Measurements from ENCODE around the gene MRNIP.

Gene MRNIP, protein sequence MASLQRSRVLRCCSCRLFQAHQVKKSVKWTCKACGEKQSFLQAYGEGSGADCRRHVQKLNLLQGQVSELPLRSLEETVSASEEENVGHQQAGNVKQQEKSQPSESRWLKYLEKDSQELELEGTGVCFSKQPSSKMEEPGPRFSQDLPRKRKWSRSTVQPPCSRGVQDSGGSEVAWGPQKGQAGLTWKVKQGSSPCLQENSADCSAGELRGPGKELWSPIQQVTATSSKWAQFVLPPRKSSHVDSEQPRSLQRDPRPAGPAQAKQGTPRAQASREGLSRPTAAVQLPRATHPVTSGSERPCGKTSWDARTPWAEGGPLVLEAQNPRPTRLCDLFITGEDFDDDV

DNA sequence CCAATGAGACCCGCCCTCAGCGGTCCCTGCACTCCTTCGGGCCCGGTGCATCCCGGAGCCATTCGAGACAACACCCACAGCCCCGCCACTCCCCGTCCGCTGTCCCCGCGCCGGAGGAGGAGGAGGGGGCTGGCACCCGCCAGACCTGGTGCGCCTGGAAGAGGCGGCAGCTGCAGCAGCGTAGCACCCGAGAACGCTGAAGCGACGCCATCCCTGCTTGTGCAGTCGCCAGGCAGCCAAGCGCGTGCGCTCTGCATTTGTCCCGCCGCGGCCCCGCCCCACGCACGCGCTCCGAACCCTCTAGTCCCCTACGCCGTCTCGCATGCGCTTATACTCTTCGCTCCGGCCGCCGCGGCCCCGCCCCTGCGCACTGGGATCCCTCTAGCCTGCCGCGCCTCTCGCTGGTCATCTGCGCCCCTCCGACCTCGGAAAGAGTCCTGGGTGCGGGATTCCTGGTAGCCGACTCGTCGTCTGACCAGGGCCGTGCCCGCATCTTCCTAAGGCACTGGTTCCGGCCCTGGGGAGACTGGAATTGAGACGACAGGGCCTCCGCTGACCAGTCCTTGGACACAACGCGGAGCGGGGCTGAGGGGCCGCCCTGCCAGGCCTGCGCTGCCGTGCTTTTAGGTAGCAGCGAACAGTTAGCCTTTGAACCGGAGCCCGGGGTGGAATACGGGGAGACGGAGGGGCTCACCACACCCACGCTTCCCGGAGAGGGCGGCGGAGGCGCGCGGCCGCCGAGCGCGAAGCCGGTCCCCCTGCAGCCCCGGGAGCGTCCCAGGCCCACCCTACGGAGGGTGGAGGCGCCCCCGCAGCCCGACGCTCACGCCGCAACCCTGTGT lies at the start of gene MRNIP:
Gene MRNIP (minus strand): TSS at position 232 of the 842 bp plus-strand sequence. CDS start 21 bp downstream, at position 211.
- DNase-seq = peak; percentile 73 to 94

DNA sequence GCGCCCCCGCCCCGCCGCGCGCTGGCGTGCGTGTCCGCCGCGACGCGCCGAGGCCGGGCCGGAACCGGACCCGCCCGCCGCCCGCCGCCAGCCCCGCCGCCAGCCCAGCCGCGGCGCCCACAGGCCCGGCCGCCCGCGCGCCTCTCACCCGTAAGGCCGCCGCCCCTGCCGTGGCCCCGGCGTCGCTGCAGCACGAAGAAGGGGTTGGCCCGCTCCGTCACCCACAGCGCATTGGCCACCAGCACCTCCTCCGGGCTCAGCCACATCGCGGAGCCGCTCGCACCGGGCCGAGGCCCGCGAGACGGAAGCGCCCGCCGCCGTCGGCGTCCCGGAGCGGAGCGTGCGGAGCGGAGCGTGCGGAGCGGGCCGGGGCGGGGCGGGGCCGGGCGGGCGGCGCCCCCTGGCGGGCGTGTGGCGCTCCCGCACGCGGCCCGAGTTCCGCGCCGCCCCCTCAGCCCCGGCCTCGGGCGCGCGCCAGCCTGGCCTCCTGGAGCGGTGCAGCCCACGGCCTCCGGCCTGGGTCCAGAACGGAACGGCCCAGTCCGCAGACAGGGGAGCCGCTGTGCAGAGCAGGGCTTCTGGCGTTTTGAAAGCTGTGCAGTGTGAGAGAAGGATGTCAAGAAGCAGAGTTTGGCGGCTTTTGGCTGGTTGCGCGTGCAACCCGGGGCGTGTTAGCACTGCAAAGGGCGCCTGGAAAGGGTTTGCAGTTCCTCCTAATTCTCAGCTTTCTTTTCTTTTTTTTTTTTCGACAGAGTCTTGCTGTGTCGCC lies 49.1 kb upstream of the MRNIP start, which contains the start of gene TBC1D9B:
Gene TBC1D9B (minus strand): TSS at position 342 of the 769 bp plus-strand sequence. CDS start 76 bp downstream, at position 266.
- DNase-seq = no peak

DNA sequence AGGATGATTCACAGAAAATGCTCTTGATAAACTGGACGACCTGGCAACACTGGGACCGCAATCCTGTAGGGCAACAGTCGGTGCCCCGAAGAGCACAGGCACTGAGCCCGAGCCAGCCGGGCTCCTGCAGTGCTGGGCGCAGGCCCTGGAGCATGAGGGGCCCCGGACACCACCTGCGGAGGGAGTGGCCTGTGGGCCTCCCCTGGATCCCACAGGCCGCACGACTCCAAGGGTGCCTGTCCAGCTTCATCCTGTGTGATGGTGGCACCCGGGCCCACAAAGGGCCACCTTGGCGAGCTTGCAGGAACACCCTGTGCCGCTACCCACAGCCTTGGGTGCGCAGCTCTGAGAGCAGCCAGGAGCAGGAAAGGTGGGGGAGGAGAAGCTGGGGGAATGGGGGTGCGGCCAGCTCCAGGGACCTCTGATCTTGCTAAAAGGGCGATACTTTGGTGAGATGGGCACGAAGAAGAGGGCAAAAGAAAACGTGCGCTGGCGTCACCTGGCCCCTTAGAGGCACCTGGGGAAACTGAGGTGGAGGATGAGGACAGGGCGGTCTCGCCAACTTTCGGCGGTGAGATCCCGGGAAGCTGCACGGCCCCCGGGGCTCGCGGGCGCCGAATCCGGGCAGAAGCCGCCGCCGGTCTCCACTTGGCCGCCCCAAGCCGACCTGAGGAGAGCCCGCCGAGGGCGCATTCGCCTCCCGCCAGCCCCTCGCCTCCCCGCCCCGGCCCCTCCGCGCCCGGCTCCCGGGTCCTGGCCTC lies 48.4 kb upstream of the MRNIP start:
- DNase-seq = no peak

DNA sequence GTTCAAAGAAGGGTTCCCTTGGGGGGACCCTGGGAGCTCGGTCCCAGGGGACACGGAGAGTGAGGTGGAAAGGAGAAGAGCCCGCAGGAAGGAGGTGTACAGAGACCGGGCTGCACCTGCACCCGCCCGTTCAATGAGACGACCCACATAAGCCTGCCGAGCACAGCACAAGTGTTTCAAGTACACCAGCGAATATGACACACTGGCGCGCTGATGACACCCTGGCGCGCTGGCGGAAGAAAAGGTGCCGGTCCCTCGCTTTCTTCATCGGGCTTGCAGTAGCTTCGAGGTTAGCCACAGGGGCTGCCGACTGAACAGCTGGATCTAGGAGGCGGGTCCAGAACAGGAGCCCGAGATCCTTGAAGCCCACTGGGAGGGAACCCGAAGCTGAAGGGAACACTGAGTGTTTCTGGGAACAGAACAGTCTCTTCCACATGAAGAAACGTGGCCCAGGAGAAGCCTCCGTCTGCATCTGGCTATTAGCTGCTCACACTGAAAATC lies 47.7 kb upstream of the MRNIP start:
- no peak for DNase-seq

DNA sequence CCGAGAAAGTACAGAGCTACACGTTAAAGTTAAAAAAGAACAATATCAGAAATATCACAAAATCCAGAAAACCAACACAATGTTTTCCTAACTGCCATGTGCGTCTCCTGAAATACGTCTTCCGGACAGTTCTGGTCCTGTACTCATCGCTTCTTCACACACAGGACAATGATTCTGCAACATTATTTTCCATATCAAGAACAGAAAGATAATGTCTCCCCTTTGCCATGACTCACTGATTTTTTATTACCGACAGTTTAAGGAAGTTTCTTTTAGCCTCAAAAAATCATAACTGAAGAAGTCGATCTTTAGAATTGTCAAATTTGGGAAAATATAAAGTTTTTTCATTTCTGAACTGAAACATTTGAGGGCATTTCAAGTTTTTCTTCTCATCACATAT lies 46.5 kb upstream of the MRNIP start:
- no peak for DNase-seq

DNA sequence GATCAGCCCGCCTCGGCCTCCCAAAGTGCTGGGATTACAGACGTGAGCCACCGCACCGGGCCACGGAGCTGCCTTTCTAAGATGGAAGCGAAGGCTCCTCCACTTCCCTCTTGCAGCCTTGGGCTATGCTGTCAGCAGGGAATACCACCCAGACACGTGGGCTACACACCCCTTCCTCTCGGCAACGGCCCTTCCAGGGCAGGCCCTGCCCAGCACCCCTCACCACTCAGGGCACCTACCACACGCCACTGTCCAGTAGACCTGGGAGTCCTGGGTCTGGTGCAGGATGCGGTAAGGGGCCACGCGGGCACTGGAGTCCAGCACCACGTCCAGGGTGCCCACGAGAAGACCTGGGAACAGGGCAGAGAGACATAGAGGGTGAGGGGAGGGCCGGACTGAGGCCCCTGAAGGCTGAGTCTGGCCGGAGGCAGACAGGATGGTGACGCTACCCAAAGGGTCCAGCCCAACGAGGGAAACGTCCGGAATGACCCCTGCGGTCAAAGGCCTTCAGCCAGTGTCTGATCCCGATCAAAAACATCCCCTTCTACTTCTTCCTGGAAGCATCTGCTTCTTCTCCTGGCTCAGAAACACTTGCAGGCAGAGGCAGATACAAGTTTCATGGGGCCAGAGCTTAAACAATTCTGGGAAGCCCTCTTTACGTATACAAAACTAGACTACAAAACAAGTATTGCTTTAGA lies 46.0 kb upstream of the MRNIP start:
- DNase-seq = no peak

DNA sequence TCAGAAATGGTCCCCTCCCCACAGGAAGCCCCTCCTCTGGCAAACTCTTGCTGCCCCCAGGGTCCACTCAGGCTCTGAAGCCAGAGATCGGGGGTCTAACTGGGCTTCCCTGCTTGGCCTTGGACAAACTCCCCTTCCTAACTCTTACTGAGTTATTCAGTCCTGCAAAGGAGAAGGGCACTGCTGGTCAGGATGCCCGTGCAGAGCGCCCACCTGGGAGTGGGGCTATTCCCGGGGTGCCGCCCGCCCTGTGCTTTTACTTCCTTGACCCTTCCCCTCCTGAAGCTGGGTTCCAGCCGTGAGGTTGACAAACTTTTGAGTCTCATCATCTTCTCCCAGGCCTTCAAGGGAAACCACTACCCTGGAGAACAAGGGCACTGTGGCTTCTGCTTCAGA lies 44.1 kb upstream of the MRNIP start:
- DNase-seq = no peak

DNA sequence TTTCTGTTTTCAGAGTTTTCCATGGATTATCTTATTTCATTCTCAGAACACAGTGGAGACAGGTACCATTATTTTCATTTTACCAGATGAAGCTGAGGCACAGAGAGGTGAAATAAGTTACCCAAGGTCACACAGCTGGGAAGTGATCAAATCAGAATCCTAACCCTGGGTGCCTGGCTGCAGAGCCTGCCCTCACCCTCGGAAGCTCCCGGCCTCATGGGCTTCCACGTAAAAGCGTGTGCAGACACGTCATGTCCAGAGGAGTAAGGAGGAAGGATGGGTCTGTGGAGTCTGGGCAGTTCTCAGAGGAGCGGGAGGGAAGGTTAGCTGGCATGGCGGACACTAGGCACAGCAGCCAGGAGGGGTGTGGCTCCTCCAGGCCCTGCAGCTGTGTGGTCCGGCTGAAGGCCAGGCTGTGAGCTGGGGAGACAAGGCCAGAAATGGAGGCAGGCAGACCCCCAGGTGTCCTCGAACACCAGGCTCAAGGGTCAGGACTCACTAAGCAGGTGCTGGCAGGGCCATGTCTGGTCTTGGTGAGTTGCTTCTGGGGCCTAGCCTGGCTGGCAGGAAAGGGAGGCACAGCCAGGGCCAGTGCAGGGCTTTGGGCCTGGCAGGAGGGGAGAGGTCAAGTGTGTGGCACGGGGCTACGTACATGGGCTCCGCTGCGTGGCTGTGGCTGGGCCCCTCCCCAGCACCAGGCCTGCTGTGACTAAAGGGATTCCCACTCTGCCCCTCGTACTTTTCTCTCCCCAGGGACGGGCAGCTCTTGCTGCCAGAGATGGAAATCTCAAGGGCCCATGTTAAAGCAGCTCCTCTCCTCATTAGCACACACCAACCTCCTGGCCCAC lies 43.5 kb upstream of the MRNIP start:
- DNase-seq = no peak

DNA sequence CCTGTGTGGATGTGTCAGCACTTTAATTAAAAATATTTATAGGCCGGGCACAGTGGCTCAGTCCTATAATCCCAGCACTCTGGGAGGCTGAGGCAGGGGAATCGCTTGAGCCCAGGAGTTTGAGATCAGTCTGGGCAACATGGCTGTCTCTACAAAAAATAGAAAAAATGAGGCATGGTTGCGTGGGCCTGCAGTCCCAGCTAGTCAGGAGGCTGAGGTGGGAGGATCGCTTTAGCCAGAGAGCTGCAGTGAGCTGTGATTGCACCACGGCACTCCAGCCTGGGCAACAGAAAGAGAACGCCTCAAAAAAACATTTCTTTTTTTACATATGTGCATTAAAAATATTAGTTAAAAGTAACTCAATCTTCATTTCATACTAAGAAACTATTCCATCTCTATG lies 42.8 kb upstream of the MRNIP start:
- DNase-seq = no peak

DNA sequence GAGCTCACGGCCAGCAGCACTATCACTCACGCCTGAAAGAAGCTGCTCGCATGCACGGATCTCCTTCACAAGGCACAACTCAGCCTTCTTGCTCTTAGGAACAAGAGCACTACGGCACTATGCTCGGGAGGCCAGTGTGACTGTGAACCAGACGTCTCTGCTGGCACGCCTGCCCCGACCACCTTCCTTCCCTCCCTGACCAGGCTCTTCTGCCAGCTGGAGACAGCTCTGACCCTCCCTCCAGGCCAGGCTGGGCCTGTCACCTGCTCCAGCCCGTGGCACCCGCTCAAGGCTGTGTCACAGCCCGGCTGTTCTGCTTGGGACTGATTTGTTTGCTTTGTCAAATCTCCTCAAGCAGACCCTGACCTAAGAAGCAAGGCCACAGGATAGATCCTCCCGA lies 42.1 kb upstream of the MRNIP start:
- peak; percentile 54 to 83 for DNase-seq

DNA sequence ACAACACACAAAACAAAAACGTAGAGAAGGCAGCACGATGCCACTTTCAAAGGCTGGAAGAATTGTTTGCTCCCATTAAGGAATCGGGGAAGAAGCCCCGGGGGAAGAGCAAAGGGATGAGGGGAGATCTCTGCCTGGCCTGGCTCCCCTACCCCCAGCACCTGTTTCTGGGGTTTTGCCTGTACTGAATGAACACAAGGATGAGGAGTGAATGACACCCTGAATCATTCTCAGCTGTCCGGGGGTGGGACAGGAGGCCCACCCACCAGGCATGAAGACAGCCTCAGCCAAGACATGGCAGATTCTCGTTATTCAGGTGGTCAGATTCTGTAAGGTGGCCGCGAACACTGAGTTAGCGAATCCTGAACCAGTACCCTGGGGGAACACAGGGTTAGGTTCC lies 41.6 kb upstream of the MRNIP start:
- DNase-seq = no peak

DNA sequence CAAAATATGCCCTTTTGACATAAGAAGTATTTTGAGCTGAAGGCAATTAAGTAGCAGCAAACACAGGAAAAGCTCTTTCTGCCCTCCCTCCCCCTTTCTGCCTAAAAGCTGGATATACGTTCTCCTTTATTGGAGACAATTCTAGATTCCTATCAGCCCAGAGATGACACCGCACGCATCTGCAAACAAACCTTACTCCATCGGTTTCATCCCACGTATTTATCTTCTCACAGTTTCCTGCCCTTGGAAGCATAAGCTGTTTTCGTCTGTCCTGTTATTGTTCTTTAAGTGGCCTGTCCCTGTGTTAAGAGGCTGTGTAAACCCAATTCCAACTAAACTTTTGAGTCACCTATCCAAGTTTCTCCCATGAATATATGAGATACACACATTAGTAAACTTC lies 37.2 kb upstream of the MRNIP start:
- DNase-seq = no peak

DNA sequence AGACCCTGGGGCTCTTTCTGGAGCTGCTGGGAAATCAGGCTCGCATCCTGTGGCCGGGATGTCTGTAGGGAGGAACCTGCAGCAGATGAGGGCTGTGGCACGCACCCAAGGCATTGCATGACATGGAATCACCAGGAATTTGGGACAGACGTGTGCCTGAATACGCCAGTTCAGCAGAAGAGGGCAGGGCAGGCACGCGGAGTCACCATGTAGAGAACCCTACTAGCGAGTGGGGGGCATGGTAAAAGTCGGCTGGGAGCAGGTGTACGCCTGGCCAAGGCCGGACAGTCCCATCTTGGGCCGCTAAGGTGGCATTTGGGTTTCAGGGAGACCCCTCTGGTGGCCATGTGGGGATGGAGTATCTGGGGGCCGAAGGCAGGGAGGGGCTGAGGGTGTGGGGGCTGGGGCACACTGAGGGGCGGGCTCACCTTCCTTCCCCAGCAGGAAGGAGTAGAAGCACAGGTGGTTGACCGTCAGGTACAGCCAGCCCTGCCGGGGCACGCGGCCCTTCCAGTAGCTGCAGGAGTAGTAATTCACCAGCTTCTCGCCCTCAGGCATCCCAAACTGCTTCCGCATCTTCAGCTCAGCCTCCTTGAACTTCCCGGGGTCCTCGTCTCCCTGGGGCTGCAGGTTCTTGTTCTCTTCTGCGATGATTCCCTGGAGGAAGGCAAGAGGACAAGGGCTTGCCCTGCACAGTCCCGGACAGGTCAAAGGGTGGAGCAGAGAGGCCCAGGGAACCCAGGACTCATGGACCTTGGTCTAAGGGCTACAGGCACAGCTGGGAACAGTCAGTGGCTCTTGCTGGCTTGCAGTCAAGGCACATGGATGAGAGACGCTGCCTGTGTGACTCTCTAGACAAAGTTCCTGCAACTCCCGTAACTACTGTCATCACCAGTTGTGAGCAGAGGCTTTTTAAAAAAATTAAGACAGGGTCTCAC lies 35.6 kb upstream of the MRNIP start:
- DNase-seq = no peak

DNA sequence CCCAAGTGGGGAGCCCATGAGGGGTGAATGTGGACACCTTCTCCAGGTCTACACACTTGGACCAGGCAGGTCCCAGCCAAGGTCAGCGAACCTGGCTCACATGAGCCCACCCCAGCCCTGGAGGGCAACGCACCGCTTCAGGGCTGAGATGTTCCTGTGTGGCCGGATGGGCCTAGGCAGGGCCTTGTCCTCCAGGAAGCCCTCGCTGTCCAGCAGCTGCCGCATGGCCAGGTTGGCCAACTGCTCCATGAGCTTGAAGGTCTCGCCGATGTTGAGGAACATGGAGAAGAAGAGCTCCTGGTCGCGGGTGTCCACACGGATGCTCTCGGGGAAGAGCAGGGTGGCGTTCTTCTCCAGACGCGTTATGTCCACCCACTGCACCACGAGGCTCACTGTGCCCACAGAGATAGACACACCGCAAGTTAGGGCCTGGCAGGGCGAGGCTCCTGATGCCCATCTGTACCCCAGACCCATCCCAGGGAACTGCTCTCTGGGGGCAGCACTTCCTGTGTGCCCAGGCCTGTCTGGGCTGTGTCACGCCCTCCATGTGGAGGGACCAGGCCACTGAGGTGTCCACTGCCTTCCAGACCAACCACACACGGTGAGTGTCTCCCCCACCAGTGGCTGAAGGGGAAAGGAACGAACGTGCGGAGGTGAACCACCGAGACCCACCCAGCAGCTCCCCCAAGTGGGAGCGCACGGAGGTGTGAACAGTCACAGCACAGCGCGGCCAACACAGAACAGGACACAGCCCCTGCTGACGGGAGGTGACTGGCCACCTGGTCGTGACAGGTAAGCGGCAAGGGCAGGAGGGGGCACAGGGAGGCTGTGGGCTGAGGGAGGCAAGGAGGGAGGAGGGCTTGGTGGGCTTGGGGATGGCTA lies 34.7 kb upstream of the MRNIP start:
- DNase-seq = no peak

DNA sequence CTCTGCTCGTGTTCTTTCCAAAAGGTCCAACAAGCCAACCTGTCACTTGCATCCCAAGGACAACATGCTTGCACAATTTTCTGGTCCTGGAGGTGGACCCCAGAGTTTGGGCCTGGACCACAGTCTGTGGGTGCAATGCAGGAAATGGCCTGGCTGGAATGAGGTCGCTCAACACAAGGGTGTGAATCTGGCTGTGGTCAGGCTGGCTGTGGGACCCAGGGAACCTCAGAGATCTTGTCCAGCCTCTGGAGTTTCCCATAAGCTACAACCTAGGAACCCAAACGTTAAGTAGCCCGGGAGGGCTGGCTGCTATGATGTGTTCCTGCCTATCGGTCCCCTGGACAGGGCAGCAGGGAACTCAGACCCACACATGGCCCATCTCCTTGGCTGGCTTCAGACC lies 33.6 kb upstream of the MRNIP start:
- DNase-seq = no peak

DNA sequence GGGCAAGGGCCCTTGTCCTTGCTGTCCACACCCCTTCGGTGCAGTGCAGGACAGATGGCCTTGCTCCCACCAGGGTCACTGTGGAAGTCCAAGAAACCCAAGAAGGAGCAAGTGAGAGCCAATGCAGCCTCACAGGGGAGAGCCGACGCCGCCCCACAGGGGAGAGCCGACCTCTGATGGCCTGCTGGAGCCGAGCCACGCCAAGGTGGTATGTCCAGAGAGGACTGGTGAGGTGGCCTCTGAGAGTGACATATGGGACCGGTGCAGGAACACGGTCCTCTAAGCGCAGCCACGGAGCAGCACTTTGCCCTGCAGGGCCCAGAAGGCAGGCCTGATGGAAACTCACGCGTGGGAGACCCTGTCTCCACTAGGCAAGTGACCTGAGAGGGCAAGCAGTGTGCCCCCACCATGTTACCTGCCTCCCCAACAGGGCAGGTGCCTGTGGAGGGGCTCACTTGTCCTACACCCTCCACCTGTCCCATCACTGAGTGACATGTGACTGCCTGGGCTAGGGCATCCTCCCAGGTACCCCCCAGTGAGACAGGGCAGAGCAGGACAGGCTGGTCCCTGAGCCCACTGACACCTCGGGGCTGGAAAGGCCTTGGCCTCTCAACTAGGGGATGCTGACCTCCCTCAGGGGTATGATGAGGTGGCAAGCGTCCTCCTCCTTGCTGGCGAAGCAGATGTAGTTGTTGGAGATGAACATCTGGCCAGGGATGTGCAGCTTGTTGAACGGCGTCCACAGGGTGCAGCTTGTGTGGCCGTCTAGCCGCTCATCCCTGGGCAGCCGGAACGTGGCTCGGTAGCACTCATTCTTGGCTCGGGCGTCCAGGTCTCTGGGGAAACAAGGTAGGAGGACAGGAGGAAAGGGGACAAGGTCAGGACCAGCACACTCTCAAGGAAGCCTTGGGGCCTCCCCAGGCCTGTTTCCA lies 32.4 kb upstream of the MRNIP start:
- DNase-seq = no peak

DNA sequence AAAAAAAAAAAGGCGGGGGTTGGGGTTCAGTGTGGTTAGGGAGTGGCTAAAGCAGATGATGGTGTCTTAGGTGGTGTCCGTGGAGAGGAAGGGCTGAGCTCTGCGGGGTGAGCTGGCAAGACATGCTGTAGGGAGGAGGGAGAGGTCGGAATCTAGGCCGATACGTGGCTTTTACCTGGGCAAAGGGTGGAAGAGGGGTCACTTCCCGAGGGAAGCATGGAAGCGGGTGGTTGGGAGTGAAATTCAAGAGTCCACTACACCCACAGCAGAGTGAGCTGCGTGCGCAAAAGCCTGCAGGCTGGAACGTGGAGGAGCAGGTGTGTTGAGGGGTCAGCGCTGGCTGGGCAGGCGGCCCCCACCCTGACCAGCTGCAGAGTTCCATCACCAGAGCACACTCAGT lies 31.3 kb upstream of the MRNIP start:
- DNase-seq = no peak
